Measurements from ENCODE around the gene BHLHA9.
A peak's percentile ranks its signal among the peaks of the same experiment; 100 is the strongest.
"Not testable (repeated sequence)": the region's sequence is repeated elsewhere in the genome, so short reads cannot be mapped to it uniquely, and the experiment has no call there.

BHLHA9 gene

GRCh38 chr17:1270210-1271029, at the start of gene BHLHA9:
TSS of gene BHLHA9 (plus strand) at chr17:1270444. CDS start at chr17:1270564, 120 bp downstream.
- no peak for DNase-seq (ENCODE audit: low read depth in 2 of 2)

DNA sequence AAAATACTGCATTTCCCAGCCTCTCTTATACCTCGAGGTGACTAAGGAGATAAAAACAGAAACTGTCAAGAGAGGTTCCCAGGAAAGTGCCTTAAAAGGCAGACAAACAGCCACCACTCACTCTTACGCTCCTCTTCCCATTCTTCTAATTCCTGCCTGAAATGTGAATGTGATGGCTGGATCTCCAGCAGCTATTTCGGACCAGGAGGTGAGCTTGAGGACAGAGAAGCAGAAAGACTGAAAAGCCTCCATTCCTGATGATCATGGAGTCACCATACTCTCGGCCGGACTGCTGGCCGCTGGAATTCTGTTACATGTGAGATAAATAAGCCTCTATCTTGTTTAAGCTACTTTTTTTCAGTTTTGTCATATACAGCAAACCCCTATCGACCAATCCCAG, 49.0 kb upstream of the BHLHA9 start:
- no peak for DNase-seq (ENCODE audit: low read depth in 2 of 2)

GRCh38 chr17:1222321-1222720, 47.9 kb upstream of the BHLHA9 start:
- DNase-seq (ENCODE audit: low read depth in 2 of 2): no peak

- no peak for DNase-seq (ENCODE audit: low read depth in 2 of 2)
Measured at GRCh38 chr17:1223662-1224061, 46.6 kb upstream of the BHLHA9 start.

GRCh38 chr17:1224330-1224729, 45.9 kb upstream of the BHLHA9 start:
- DNase-seq (ENCODE audit: low read depth in 2 of 2): no peak

DNA sequence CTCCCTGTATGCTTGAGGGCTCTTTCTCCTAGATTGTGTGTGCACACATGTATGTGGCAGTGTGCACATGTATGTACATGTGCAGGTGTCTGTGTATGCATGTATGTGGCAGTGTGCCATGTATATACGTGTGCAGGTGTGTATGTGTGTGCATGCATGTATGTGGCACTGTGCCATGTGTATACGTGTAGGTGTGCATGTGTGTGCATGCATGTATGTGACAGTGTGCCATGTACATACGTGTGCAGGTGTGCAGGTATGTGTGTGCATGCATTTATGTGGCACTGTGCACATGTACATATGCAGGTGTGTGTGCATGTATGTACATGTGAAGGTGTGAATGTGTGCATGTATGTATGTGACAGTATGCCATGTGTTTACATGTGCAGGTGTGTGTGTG, 43.9 kb upstream of the BHLHA9 start:
- no peak for DNase-seq (ENCODE audit: low read depth in 2 of 2)

GRCh38 chr17:1227365-1227764, 42.9 kb upstream of the BHLHA9 start:
- DNase-seq (ENCODE audit: low read depth in 2 of 2): no peak

DNA sequence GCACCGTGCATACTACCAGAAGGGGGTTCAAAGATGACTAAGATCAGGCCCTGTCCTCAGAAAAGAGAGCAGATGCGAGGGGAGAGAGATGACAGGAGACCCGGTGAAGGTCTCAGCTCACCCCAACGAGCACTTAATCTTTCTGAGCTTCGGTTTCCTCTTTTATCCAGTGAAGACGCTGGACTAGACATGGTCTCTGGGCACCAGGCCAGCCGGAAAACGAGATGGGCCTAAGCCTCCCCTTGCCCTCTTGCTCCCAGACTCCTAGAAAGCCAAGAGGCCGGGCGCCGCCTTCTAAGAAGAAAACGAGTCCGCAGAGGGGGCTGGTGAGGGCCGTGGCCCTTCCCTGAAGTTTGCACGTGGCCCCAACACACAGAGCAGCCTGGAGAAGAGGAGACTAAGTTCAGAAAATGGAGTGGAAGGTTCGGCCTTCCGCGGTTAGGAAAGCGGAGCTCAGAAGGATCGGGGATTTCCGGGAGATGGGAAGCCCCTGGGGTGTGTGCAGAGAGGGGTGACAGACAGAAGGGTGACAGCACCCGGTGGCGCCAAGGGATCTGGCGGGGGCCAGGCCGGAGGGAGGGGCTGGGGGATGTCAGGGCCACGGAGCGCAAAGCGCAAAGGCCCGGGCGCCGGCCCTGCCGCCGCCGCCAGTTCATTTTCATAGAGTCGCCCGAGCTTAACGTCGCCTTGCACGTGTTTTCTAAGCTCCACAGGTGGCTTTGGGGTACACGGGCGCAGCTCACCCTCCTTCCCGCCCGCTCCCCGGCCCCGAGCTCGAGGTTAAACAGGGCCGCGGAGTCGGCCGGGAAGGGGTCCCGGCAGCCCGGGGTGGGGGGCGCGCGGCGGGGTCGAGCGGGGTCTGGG, 42.1 kb upstream of the BHLHA9 start:
- DNase-seq (ENCODE audit: low read depth in 2 of 2): no peak

- no peak for DNase-seq (ENCODE audit: low read depth in 2 of 2)
Measured at GRCh38 chr17:1228781-1229348, 41.4 kb upstream of the BHLHA9 start.

DNA sequence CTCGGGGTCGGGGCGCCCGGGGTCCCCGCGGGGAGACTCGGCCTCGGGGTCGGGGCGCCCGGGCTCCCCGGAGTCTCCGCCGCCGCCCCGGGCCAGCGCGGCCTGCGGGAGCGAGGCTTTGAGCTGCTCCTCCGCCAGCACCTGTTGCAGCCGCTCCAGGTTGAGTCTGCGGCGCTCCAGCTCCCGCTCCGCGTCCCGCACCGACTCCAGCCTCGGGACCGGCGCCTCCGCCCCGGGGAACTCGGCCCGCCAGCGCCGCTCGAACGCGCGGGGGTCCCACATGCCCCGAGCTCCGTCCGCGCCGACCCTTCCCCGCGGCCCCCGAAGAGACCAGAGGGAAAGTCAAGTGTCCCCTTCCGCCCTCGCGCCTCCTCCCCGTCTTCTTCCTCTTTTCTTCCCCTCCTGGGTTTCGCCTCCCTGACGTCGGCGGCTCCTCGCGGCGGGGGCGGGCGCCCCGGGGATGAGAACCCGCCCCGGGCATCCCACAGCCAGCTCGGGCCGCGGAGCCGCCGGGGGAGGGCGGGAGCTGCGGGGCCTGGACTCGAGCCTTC, 40.8 kb upstream of the BHLHA9 start:
- DNase-seq (ENCODE audit: low read depth in 2 of 2): peak in 1 of 2 donors; percentile 17

DNA sequence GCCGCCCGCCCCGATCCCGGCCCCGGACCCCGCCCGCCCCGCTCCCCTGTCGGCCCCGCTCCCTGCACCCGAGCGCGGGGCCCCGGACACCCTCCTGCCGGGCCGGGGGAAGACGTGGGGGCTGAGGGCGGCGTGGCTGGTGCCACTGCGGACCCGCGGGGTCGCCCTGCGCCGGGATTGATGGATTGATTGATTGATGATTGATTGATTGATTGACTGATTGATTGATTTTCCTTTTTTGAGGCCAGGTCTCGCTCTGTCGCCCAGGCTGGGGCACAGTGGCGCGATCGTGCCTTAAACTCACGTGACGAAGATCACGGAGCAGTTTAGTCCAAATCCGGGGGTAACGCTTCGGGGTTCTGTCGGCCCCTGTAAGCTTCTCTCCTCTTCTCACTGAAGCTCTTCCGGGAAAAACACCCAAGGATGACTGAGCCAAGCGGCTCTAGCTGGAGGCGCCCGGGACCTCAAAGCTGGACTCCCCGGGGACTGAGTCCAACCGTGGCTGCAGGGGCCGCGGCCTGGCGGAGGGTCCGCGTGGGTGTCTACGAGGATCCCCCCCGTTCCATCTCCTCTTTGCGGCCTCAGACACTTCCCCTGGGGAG, 40.2 kb upstream of the BHLHA9 start:
- DNase-seq (ENCODE audit: low read depth in 2 of 2): no peak

GRCh38 chr17:1231456-1231855, 38.8 kb upstream of the BHLHA9 start:
- no peak for DNase-seq (ENCODE audit: low read depth in 2 of 2)

DNA sequence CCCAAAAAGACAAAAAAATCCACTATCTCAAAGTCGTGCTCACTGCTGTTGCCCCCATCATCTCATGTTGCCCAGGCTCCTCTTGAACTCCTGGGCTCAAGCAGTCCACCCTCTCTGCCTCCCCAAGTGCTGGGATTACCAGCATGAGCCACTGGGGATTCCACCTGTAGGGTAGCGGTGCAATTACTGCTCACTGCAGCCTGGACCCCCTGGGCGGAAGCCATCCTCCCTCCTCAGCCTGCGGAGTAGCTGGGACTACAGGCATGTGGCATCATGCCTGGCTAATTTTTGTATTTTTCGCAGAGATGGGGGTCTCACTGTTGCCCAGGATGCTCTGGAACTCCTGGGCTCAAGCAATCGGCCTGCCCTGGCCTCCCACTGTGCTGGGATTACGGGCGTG, 37.9 kb upstream of the BHLHA9 start:
- no peak for DNase-seq (ENCODE audit: low read depth in 2 of 2)

GRCh38 chr17:1232786-1233185, 37.5 kb upstream of the BHLHA9 start:
- no peak for DNase-seq (ENCODE audit: low read depth in 2 of 2)

DNA sequence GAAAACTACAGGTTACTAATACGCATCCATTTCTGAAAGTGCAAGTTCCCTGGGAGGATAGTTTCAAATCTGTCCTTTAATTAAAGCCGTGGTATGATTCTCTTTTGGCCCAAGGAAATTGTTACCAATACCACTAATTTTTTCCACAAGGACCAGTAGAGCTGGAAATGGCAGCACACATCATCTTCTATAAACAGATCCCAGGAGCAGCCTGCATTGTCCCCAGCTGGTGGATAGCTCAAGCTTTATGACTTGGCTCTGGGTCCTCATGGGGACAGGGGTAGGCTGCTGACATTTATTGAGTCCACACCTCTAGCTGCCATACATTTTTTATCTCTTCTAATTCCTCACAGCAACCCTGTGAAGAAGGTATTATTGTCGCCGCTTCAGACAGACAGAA, 35.8 kb upstream of the BHLHA9 start:
- DNase-seq (ENCODE audit: low read depth in 2 of 2): no peak

- DNase-seq (ENCODE audit: low read depth in 2 of 2): no peak
Measured at GRCh38 chr17:1237471-1237870, 32.8 kb upstream of the BHLHA9 start.

DNA sequence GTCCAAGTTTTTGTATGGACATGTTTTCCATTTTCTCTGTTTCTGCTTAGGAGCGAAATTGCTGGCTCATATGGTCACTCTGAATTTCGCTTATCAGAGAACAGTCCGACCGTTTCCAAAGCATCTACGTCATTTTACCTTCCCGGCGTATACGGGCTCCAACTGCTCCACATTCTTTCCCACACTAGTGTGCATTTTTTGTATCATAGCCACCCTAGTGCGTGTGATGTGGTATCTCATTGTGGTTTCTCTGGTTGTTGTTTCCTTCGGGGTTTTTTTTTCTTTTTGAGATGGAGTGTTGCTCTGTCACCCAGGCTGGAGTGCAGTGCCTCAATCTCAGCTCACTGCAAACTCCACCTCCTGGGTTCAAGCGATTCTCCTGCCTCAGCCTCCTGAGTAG, 31.0 kb upstream of the BHLHA9 start:
- DNase-seq (ENCODE audit: low read depth in 2 of 2): no peak

DNA sequence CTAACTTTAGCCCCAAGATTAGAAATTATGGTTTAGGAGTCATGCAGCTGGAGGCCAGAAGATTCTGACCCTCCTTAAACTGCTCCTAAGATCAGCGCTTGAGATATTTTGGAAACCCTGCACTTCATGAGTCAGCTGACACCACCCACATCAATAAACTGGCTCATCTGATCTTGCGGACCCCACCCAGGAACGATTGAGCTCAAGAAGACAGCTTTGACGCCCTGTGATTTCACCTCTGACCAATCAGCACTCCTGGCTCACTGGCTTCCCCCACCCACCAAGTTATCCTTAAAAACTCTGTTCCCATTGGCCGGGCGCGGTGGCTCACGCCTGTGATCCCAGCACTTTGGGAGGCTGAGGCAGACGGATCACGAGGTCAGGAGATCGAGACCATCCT, 29.8 kb upstream of the BHLHA9 start:
- DNase-seq (ENCODE audit: low read depth in 2 of 2): not testable (repeated sequence)

DNA sequence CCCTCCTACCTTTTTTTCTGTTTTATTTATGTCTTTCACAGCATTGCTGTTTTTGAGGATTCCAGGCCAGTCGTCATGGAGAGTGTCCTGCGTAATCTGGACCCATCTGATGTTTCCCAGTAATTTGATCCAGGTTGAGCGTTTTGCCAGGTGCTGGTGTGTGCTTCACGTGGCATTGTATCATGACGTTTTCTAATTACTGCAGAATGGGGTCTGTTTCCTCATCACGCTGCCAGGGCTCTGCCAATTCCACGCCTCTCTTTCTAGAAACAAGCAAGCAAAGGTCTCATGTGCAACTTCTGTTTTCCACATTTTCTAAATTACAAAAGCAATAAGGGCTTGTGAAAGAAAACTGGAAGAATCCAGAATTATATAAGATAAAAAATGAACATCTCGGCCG, 28.3 kb upstream of the BHLHA9 start:
- DNase-seq (ENCODE audit: low read depth in 2 of 2): no peak

- no peak for DNase-seq (ENCODE audit: low read depth in 2 of 2)
Measured at GRCh38 chr17:1244606-1245012, 25.6 kb upstream of the BHLHA9 start.

DNA sequence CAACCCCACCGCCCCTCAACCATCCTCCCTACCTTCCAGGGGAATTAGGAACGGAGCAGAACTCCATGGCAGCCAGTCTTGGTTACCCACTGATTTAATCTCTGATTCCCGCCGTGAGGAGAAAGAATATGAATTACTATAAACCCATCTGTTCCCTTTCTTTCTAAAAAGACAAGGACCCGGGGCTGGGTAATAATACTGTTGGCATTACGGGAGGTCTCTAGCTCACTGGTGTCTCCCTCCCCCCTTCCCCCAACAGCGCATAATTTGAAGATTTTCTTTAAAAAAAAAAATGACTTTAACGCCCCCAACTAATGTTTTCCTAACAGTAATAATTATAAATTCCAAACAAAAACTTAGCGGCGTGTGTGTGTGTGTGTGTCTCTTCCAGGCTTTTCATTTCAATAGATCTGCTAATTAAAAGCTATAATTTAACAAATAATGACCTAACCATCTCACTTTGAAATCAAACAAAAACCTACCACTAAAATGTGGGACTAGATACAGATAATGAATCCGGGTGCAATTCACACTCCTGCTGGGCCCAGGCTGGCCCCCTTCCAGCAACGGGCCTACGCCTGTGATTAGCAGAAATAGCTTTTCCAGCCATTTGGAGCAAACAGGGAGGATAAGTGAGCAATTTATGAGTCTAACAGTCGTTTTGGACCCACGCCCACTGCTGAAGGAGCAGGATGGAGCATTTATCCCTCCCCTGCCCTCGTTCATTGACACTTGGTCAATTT, 18.2 kb upstream of the BHLHA9 start:
- no peak for DNase-seq (ENCODE audit: low read depth in 2 of 2)
